Loucy (cell line): ENCODE measurements around the gene FAM174A.

Experiments
- EZH2phosphoT487 ChIP-seq: fragments of 200-600 bp; IDR thresholded peaks from 2 replicates; pipeline ENCODE4 v1.6.1; 2018; ENCODE audit warnings: antibody characterized with exemption, mild to moderate bottlenecking, moderate library complexity, borderline replicate concordance
- TF ChIP-seq, protein P1 (sequence below): fragments of 200-600 bp; sonication (generic); conservative IDR thresholded peaks from 2 replicates; pipeline ENCODE4 v1.5.1; 2014; ENCODE audit warnings: mild to moderate bottlenecking, antibody characterized with exemption, low read length

DNA sequence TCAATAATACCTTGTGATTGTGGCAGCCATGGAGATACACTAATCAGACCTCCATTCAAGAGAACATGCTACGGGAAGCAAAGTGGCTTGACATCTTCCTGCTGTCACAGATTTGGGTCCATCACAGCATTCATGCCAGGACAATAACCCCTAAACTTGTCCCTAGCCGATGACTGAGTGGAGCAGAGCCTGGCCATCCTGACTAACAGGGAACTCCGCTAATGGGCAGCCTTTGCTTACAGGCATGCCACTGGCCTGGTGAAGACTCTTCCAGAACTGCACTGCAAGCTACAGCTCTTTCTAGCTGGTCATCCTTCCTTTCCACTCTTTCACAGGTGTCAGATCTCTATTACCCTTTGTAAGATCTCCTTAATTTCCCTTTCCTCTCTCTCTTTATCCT, 16.0 kb downstream of the FAM174A start:
- TF ChIP-seq, protein P1, sequence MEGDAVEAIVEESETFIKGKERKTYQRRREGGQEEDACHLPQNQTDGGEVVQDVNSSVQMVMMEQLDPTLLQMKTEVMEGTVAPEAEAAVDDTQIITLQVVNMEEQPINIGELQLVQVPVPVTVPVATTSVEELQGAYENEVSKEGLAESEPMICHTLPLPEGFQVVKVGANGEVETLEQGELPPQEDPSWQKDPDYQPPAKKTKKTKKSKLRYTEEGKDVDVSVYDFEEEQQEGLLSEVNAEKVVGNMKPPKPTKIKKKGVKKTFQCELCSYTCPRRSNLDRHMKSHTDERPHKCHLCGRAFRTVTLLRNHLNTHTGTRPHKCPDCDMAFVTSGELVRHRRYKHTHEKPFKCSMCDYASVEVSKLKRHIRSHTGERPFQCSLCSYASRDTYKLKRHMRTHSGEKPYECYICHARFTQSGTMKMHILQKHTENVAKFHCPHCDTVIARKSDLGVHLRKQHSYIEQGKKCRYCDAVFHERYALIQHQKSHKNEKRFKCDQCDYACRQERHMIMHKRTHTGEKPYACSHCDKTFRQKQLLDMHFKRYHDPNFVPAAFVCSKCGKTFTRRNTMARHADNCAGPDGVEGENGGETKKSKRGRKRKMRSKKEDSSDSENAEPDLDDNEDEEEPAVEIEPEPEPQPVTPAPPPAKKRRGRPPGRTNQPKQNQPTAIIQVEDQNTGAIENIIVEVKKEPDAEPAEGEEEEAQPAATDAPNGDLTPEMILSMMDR: no peak
- no peak for TF ChIP-seq EZH2phosphoT487
